GM12878 (cell line): ENCODE results near the gene GLT6D1. TPM values are rescaled to one million over a fixed set of nuclear protein-coding genes. Genes with fewer than 3 reads are reported as not detected.

ENCODE experiments used
- ATAC-seq: fragments of 200-7000 bp; cut with Tn5 transposase; 3 replicates; pipeline ENCODE4 v1.9.1; 2020; ENCODE audit warnings: mild to moderate bottlenecking, moderate library complexity
- BruUV-seq: library from RNA; stranded (reverse); fragments of 400-500 nt; replicated peaks from 2 replicates; lab custom pipeline; 2021; lab: Mats Ljungman, UMichigan
- CTCF ChIA-PET: fragments of 300-600 bp; sonication (Branson Sonifier 250); formaldehyde crosslinking; extraction: SDS; loops from one replicate; lab custom pipeline; 2021; ENCODE audit warnings: inconsistent platforms; lab: Yijun Ruan, JAX
- POLR2A ChIA-PET: fragments of 350-600 bp; formaldehyde crosslinking; extraction: SDS; loops from one replicate; lab custom pipeline; 2021; ENCODE audit warnings: inconsistent platforms; lab: Charles Lee
- RAD21 ChIA-PET: fragments of 300-600 bp; sonication (Branson Sonifier 250); formaldehyde crosslinking; loops from one replicate; lab custom pipeline; 2023; ENCODE audit warnings: antibody characterized with exemption; ENCODE audit not compliant: unreplicated experiment; lab: Charles Lee
- SMC1A ChIA-PET: fragments of 300-600 bp; sonication (Branson Sonifier 250); formaldehyde crosslinking; loops from one replicate; lab custom pipeline; 2023; ENCODE audit not compliant: unreplicated experiment, uncharacterized antibody; lab: Charles Lee
- DNase-seq: peaks from one replicate; pipeline ENCODE4 v3.0.0-alpha.2; 2011; ENCODE audit warnings: low read depth, low spot score
- FAIRE-seq: peaks from 3 replicates; lab custom pipeline; 2011; peaks lifted over from hg19 to GRCh38; lab: Jason Lieb, UNC
- H2AFZ ChIP-seq: 2 replicates; pipeline ENCODE4 v1.6.0; 2011; ENCODE audit warnings: low read depth, low read length, control low read depth; ENCODE audit not compliant: control insufficient read depth
- H3K27ac ChIP-seq: 2 replicates; pipeline ENCODE4 v1.5.1; 2011; ENCODE audit warnings: control low read depth; ENCODE audit not compliant: control insufficient read depth, insufficient read depth
- H3K27me3 ChIP-seq, 2 experiments: replicated peaks in 1 of 2; 2 replicates each; pipeline versions ENCODE4 v1.6.0 to v1.6.1; 2011; ENCODE audit warnings: low read length in 1 of 2; ENCODE audit not compliant: control insufficient read depth in 2 of 2, insufficient read depth in 2 of 2
- H3K36me3 ChIP-seq, 2 experiments: 2 replicates each; pipeline ENCODE4 v1.5.1; 2011; ENCODE audit warnings: low read length in 1 of 2; ENCODE audit not compliant: control insufficient read depth in 2 of 2, insufficient read depth in 2 of 2
- H3K4me1 ChIP-seq: 2 replicates; pipeline ENCODE4 v1.6.1; 2011; ENCODE audit warnings: mild to moderate bottlenecking, low read length, moderate library complexity, mixed read lengths; ENCODE audit not compliant: control insufficient read depth, insufficient read depth
- H3K4me2 ChIP-seq: 2 replicates; pipeline ENCODE4 v1.6.0; 2011; ENCODE audit warnings: control low read depth; ENCODE audit not compliant: control insufficient read depth, insufficient read depth
- H3K4me3 ChIP-seq: fragments of 200-600 bp; sonication (generic); 2 replicates; pipeline ENCODE4 v1.5.1; 2016
- H3K79me2 ChIP-seq: 2 replicates; pipeline ENCODE4 v1.6.0; 2011; ENCODE audit warnings: low read length; ENCODE audit not compliant: control insufficient read depth, insufficient read depth
- H3K9ac ChIP-seq: 2 replicates; pipeline ENCODE4 v1.8.0; 2011; ENCODE audit warnings: low read length, control low read depth, mixed read lengths; ENCODE audit not compliant: control insufficient read depth, insufficient read depth
- H3K9me3 ChIP-seq: replicated peaks from 3 replicates; pipeline ENCODE4 v1.5.1; 2011; ENCODE audit warnings: mild to moderate bottlenecking, low read length; ENCODE audit not compliant: control insufficient read depth, insufficient read depth
- H4K20me1 ChIP-seq: 2 replicates; pipeline ENCODE4 v1.6.0; 2011; ENCODE audit not compliant: control insufficient read depth, insufficient read depth
- CBX3 ChIP-seq: fragments of 200-600 bp; sonication (generic); IDR thresholded peaks from 2 replicates; pipeline ENCODE4 v1.6.1; 2016; ENCODE audit warnings: low read depth, borderline replicate concordance
- ESRRA ChIP-seq: IDR thresholded peaks from 2 replicates; pipeline ENCODE4 v1.6.1; 2012; ENCODE audit warnings: mild to moderate bottlenecking, low read length, improper control_type of control experiment
- FOS ChIP-seq: IDR thresholded peaks from 3 replicates; pipeline ENCODE4 v1.6.1; 2011; ENCODE audit warnings: borderline replicate concordance; ENCODE audit not compliant: insufficient read length; ENCODE audit errors: extremely low read depth
- HDAC6 ChIP-seq: fragments of 200-600 bp; sonication (generic); IDR thresholded peaks from one replicate; pipeline ENCODE4 v1.8.0; 2017; ENCODE audit warnings: antibody characterized with exemption; ENCODE audit not compliant: unreplicated experiment
- IRF4 ChIP-seq: IDR thresholded peaks from 2 replicates; pipeline ENCODE4 v1.6.1; 2011; ENCODE audit warnings: low read depth, low read length
- MLLT1 ChIP-seq: fragments of 450-650 bp; IDR thresholded peaks from 2 replicates; pipeline ENCODE4 v1.6.1; 2016; ENCODE audit warnings: mild to moderate bottlenecking
- NBN ChIP-seq: fragments of 450-650 bp; IDR thresholded peaks from 2 replicates; pipeline ENCODE4 v1.6.1; 2016
- RELB ChIP-seq: fragments of 450-650 bp; IDR thresholded peaks from 2 replicates; pipeline ENCODE4 v1.6.1; 2017; ENCODE audit warnings: low read depth, mild to moderate bottlenecking, moderate library complexity
- TAF1 ChIP-seq: IDR thresholded peaks from 2 replicates; pipeline ENCODE4 v1.6.1; 2011; ENCODE audit warnings: mild to moderate bottlenecking, low read depth, low read length, borderline replicate concordance
- ZBED1 ChIP-seq: IDR thresholded peaks from 2 replicates; pipeline ENCODE4 v1.6.1; 2016; ENCODE audit warnings: borderline replicate concordance
- ZNF24 ChIP-seq: fragments of 450-650 bp; IDR thresholded peaks from 2 replicates; pipeline ENCODE4 v1.6.1; 2017; ENCODE audit warnings: antibody characterized with exemption, mild to moderate bottlenecking
- WGBS: methylation state at CpG from one replicate; pipeline ENCODE4 v1.1.6; 2016; ENCODE audit warnings: low lambda C conversion rate; ENCODE audit not compliant: insufficient replicate concordance, insufficient coverage; ENCODE audit errors: missing lambda C conversion rate; 5-methylcytosine and 5-hydroxymethylcytosine counted together
- in situ Hi-C: fragments of 300-500 bp; cut with MboI; formaldehyde crosslinking; loops from 9 replicates; pipeline ENCODE4 v1.14.3; 2018; ENCODE audit warnings: mixed read lengths
- intact Hi-C: fragments of 100-400 bp; cut with micrococcal nuclease; formaldehyde crosslinking; loops from one replicate; pipeline ENCODE4 v1.14.2; 2022; ENCODE audit not compliant: unreplicated experiment
- polyA plus RNA-seq, 11 experiments: library from polyadenylated mRNA; depleted of rRNA in 4 of 11; unstranded in 6 of 11; stranded (reverse) in 5 of 11; fragments of >200 nt; fragmentation: Nextera tagmentation in 4 of 11; fragmentation: Illumina TruSeq in 1 of 11; extraction: Ambion mirVana in 4 of 11; extraction: Trizol in 1 of 11; gene quantifications; 1 replicate in 1 of 11; 2 replicates in 10 of 11; pipeline versions ENCODE4 v1.2.1 to v1.2.3, GENCODE V29; 2011 to 2016; ENCODE audit warnings: inconsistent platforms in 2 of 11, missing spikeins in 2 of 11, low read depth in 1 of 11
- total RNA-seq, 4 experiments: library from RNA; depleted of rRNA in 3 of 4; stranded (reverse); fragments of >200 nt in 3 of 4; fragmentation: Illumina TruSeq in 1 of 4; extraction: Trizol in 1 of 4; gene quantifications; 2 replicates each; pipeline versions ENCODE4 v1.2.1 to v1.2.3, GENCODE V29; 2013 to 2021
- TF ChIP-seq, protein P1 (sequence below): fragments of 450-650 bp; IDR thresholded peaks from 2 replicates; pipeline ENCODE4 v1.6.1; 2016; ENCODE audit warnings: mild to moderate bottlenecking

Gene GLT6D1
- total and polyA plus RNA-seq, 10 of the 15 experiments (the other 5 are each of a cell fraction or from before 2014, with no cell fraction given), result not detected

DNA sequence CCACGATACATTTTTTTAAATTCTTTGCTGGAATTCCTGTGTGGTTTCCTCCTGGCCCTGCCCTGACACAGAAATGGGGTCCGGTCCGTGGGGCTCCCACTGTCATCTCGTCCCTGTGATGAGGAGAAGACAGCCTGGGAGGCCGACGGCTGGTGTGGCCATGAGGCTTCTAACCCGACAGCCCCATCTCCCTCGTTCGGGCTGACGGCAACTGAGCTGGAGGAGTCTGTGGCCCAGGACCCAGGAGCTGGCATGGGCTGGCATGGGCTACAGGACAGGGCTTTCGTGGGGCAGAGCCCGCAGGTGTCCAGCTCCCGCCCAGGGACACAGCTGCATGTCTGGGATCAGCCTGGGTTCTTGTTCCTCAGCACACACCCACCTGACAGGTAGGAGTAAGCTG, 37.6 kb upstream of the GLT6D1 start:
- WGBS, result 37% methylated on average over 13 of the region's 13 CpGs
- no peaks in the 10 kb centered on the region for H3K4me1 ChIP-seq
- intact Hi-C loops (no loop called here), in situ Hi-C loops (no loop called here)
- ChIA-PET CTCF (no interaction called here), SMC1A (no interaction called here), POLR2A (no interaction called here), RAD21 (no interaction called here)
- no peak for ATAC-seq
- H3K9ac ChIP-seq, result no peak overlapping the region
- no peak for FAIRE-seq
- BruUV-seq, result no TSS peak
- no peaks in the 10 kb centered on the region for H3K27me3 ChIP-seq
- no peak for TF ChIP-seq NBN
- TF ChIP-seq ESRRA, result no peak
- no peak for TF ChIP-seq IRF4
- TF ChIP-seq MLLT1, result no peak
- TF ChIP-seq ZNF24, result no peak
- no peak for TF ChIP-seq CBX3
- TF ChIP-seq FOS, result no peak
- TF ChIP-seq, protein P1, sequence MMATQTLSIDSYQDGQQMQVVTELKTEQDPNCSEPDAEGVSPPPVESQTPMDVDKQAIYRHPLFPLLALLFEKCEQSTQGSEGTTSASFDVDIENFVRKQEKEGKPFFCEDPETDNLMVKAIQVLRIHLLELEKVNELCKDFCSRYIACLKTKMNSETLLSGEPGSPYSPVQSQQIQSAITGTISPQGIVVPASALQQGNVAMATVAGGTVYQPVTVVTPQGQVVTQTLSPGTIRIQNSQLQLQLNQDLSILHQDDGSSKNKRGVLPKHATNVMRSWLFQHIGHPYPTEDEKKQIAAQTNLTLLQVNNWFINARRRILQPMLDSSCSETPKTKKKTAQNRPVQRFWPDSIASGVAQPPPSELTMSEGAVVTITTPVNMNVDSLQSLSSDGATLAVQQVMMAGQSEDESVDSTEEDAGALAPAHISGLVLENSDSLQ, result no peak
- no peak for TF ChIP-seq ZBED1
- TF ChIP-seq TAF1, result no peak
- TF ChIP-seq RELB, result no peak
- no peak for TF ChIP-seq HDAC6
- H3K9me3 ChIP-seq, result no peaks in the 10 kb centered on the region
- H3K4me2 ChIP-seq, result no peak overlapping the region
- H4K20me1 ChIP-seq, result no peaks in the 10 kb centered on the region
- H3K79me2 ChIP-seq, result no peaks in the 10 kb centered on the region
- no peak overlapping the region for H2AFZ ChIP-seq
- H3K4me3 ChIP-seq, result no peak overlapping the region
- H3K27ac ChIP-seq, result no peak overlapping the region
- no peaks in the 10 kb centered on the region for H3K36me3 ChIP-seq
- no peak for DNase-seq
